OCI-LY1 (cell line): ENCODE results near the gene CNTNAP4.

Source experiments
- CTCF ChIP-seq: fragments of 200-600 bp; sonication (generic), shearing (Covaris generic); IDR thresholded peaks from 2 replicates; pipeline ENCODE4 v1.5.1; 2017; ENCODE audit warnings: mild to moderate bottlenecking, antibody characterized with exemption, low read length, moderate library complexity, mixed read lengths
- EZH2 ChIP-seq: fragments of 200-600 bp; sonication (generic), shearing (Covaris generic); IDR thresholded peaks from 2 replicates; pipeline ENCODE4 v1.8.0; 2017; ENCODE audit warnings: borderline replicate concordance, mixed run types, mild to moderate bottlenecking, antibody characterized with exemption, low read length, moderate library complexity, mixed read lengths

- TF ChIP-seq CTCF, result no peak
- TF ChIP-seq EZH2, result no peak
Observed at GRCh38 chr16:76318565-76318964, 41.4 kb downstream of the CNTNAP4 start.
